Stimulated activated CD4-positive, alpha-beta T cell treated with anti-CD3 and anti-CD28 coated beads, Interleukin-1b, Interleukin-23, amount 100 ng/mL, for 4 hours (primary cell): ENCODE measurements around the gene COL11A2.

Source experiments
- DNase-seq, 2 donors: peaks; one replicate each; pipeline ENCODE4 v3.0.0-alpha.2; 2020; ENCODE audit warnings: low read depth in 2 of 2

COL11A2 gene

GRCh38 chr6:33206864-33207551, 14.7 kb upstream of the COL11A2 start:
- no peak for DNase-seq

GRCh38 chr6:33206027-33206863, 14.0 kb upstream of the COL11A2 start:
- no peak for DNase-seq

- DNase-seq: no peak
Observed at GRCh38 chr6:33205191-33206026, 13.1 kb upstream of the COL11A2 start.

- DNase-seq: peak; percentile 80 to 91
Observed at GRCh38 chr6:33204415-33205190, 12.3 kb upstream of the COL11A2 start, which contains the start of gene HSD17B8. Gene HSD17B8, plus strand, starts transcription at chr6:33204655. Its CDS starts 14 bp downstream, at chr6:33204669.

GRCh38 chr6:33204165-33204414, 11.8 kb upstream of the COL11A2 start:
- no peak for DNase-seq

- no peak for DNase-seq
Observed at GRCh38 chr6:33203443-33204164, 11.3 kb upstream of the COL11A2 start.

- DNase-seq: no peak
Observed at GRCh38 chr6:33202799-33203198, 10.5 kb upstream of the COL11A2 start.

GRCh38 chr6:33201935-33202334, 9.7 kb upstream of the COL11A2 start:
- no peak for DNase-seq

- no peak for DNase-seq
Observed at GRCh38 chr6:33201147-33201545, 8.9 kb upstream of the COL11A2 start.

- DNase-seq: peak; percentile 97 to 99
Observed at GRCh38 chr6:33200219-33201146, 8.2 kb upstream of the COL11A2 start, which contains the start of the genes RXRB and SLC39A7. Gene RXRB, minus strand, starts transcription at chr6:33200665. Its CDS starts 189 bp downstream, at chr6:33200476. Gene SLC39A7, plus strand, starts transcription at chr6:33200867. Its CDS starts 379 bp downstream, at chr6:33201246.

- DNase-seq: peak; percentile 36 to 68
Observed at GRCh38 chr6:33199687-33200218, 7.5 kb upstream of the COL11A2 start.

- no peak for DNase-seq
Observed at GRCh38 chr6:33198853-33199436, 6.7 kb upstream of the COL11A2 start.

- DNase-seq: no peak
Observed at GRCh38 chr6:33198159-33198852, 6.0 kb upstream of the COL11A2 start.

- DNase-seq: no peak
Observed at GRCh38 chr6:33197431-33198048, 5.3 kb upstream of the COL11A2 start.

- DNase-seq: no peak
Observed at GRCh38 chr6:33195304-33196165, 3.3 kb upstream of the COL11A2 start.

GRCh38 chr6:33194431-33194979, 2.2 kb upstream of the COL11A2 start:
- DNase-seq: no peak

GRCh38 chr6:33193619-33194018, 1.4 kb upstream of the COL11A2 start:
- no peak for DNase-seq
